Nephron (organoid): Measurements from ENCODE around the gene SUMF1.

ENCODE experiments used
- H3K27ac Mint-ChIP-seq, 3 experiments: 2 replicates each; pipeline ENCODE4 v1.8.0; 2020; ENCODE audit warnings: mixed read lengths in 3 of 3, mild to moderate bottlenecking in 2 of 3, moderate library complexity in 1 of 3
- H3K27me3 Mint-ChIP-seq: 2 replicates; pipeline ENCODE4 v1.8.0; 2021; ENCODE audit warnings: low read depth, mild to moderate bottlenecking, moderate library complexity, mixed read lengths
- H3K36me3 Mint-ChIP-seq: 2 replicates; pipeline ENCODE4 v1.8.0; 2020; ENCODE audit warnings: low read depth, mixed read lengths
- H3K4me1 Mint-ChIP-seq: 2 replicates; pipeline ENCODE4 v1.8.0; 2020; ENCODE audit warnings: mixed read lengths
- H3K4me3 Mint-ChIP-seq, 3 experiments: 2 replicates each; pipeline ENCODE4 v1.8.0; 2020; ENCODE audit warnings: mild to moderate bottlenecking in 3 of 3, mixed read lengths in 3 of 3, moderate library complexity in 2 of 3
- H3K9me3 Mint-ChIP-seq: 2 replicates; pipeline ENCODE4 v1.8.0; 2020; ENCODE audit warnings: mixed read lengths
- CTCF ChIP-seq, 3 experiments: fragments of 200-600 bp; sonication (generic); IDR thresholded peaks; one replicate each; pipeline ENCODE4 v1.5.0; 2021; ENCODE audit warnings: antibody characterized with exemption in 3 of 3; ENCODE audit not compliant: unreplicated experiment in 3 of 3

Gene SUMF1

GRCh38 chr3:4501437-4501836 lies 34.4 kb upstream of the SUMF1 start:
- no peak for TF ChIP-seq CTCF (IDR thresholded peaks at IDR 0.05; ENCODE audit: unreplicated experiment in 3 of 3)
- Mint-ChIP-seq H3K4me3 (no peak overlapping the region), H3K36me3 (peaks cover 29% of the 10 kb centered on the region), H3K27me3 (no peaks in the 10 kb centered on the region), H3K27ac (peak overlapping the region; percentile 82 to 96 (median 86)), H3K4me1 (peaks cover 41% of the 10 kb centered on the region), H3K9me3 (no peaks in the 10 kb centered on the region)

- Mint-ChIP-seq H3K4me3 (no peak overlapping the region), H3K27ac (peak overlapping the region in 1 of 3 experiments; percentile 44), H3K4me1 (peaks cover 37% of the 10 kb centered on the region), H3K27me3 (peaks cover 9% of the 10 kb centered on the region), H3K36me3 (peaks cover 33% of the 10 kb centered on the region), H3K9me3 (no peaks in the 10 kb centered on the region)
- no peak for TF ChIP-seq CTCF (IDR thresholded peaks at IDR 0.05; ENCODE audit: unreplicated experiment in 3 of 3)
Measured at GRCh38 chr3:4498446-4498845, 31.4 kb upstream of the SUMF1 start.

- peaks cover 33% of the 10 kb centered on the region for H3K4me1 Mint-ChIP-seq
- H3K4me3 Mint-ChIP-seq, result peak overlapping the region in 1 of 3 experiments; percentile 17
- H3K36me3 Mint-ChIP-seq, result peaks cover 33% of the 10 kb centered on the region
- no peak for TF ChIP-seq CTCF (IDR thresholded peaks at IDR 0.05; ENCODE audit: unreplicated experiment in 3 of 3)
- peak overlapping the region in 1 of 3 experiments; percentile 44 for H3K27ac Mint-ChIP-seq
- peaks cover 9% of the 10 kb centered on the region for H3K27me3 Mint-ChIP-seq
- H3K9me3 Mint-ChIP-seq, result no peaks in the 10 kb centered on the region
Measured at GRCh38 chr3:4497843-4498324, 30.8 kb upstream of the SUMF1 start.

GRCh38 chr3:4497005-4497692 lies 30.1 kb upstream of the SUMF1 start:
- Mint-ChIP-seq H3K4me1 (peaks cover 33% of the 10 kb centered on the region), H3K4me3 (peak overlapping the region in 2 of 3 experiments; percentile 93 to 95)

GRCh38 chr3:4496087-4496452 lies 29.0 kb upstream of the SUMF1 start:
- Mint-ChIP-seq H3K9me3 (no peaks in the 10 kb centered on the region), H3K27me3 (peaks cover 14% of the 10 kb centered on the region), H3K4me3 (peak overlapping the region; percentile 93 to 96 (median 95)), H3K36me3 (peaks cover 30% of the 10 kb centered on the region), H3K4me1 (peaks cover 31% of the 10 kb centered on the region), H3K27ac (no peak overlapping the region)
- TF ChIP-seq CTCF (IDR thresholded peaks at IDR 0.05; ENCODE audit: unreplicated experiment in 3 of 3), result no peak

More at GRCh38 chr3:4497005-4497692, 30.1 kb upstream of the SUMF1 start:
- Mint-ChIP-seq H3K27me3 (peaks cover 11% of the 10 kb centered on the region), H3K27ac (no peak overlapping the region), H3K36me3 (peaks cover 33% of the 10 kb centered on the region), H3K9me3 (no peaks in the 10 kb centered on the region)
- no peak for TF ChIP-seq CTCF (IDR thresholded peaks at IDR 0.05; ENCODE audit: unreplicated experiment in 3 of 3)
